Fibroblast of the aortic adventitia (primary cell): ENCODE data around the gene FNBP1L. TPM values are rescaled to one million over a fixed set of nuclear protein-coding genes. Genes with fewer than 3 reads are reported as not detected.

Experiments used
- DNase-seq: peaks from one replicate; pipeline ENCODE4 v3.0.0-alpha.2; 2010; ENCODE audit warnings: low read depth
- H3K4me3 ChIP-seq: 2 replicates; pipeline ENCODE4 v1.5.1; 2011; ENCODE audit warnings: low read depth, mild to moderate bottlenecking, control low read depth, low read length, moderate library complexity
- total RNA-seq: library from RNA; depleted of rRNA; stranded (reverse); fragments of >200 nt; gene quantifications from 2 replicates; pipeline ENCODE4 v1.2.3, GENCODE V29; 2012; ENCODE audit warnings: low replicate concordance
- TF ChIP-seq, protein P1 (sequence below): IDR thresholded peaks from 2 replicates; pipeline ENCODE4 v1.5.1; 2011; ENCODE audit warnings: mild to moderate bottlenecking, low read length, control low read depth, inconsistent platforms; ENCODE audit not compliant: insufficient read depth

Gene FNBP1L
- total RNA-seq, 1 donor: 15.0 TPM

DNA sequence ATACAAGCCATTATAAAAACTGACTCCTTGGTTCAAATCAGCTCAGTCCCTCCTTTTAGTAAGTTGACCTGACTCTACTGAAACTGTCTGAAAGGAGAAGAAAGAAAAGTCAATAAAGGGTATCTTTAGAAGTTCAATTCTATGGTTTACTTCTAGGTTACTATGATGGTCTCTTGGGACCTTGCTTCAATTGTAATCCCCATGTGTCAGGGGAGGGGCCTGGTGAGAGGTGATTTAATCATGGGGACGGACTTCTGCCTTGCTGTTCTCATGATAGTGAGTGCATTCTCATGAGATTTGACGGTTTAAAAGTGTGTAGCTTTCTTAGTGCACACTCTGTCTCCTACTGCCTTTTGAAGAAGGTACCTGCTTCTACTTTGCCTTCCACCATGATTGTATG lies 31.7 kb upstream of the FNBP1L start:
- H3K4me3 ChIP-seq: no peak overlapping the region
- no peak for DNase-seq
- TF ChIP-seq, protein P1, sequence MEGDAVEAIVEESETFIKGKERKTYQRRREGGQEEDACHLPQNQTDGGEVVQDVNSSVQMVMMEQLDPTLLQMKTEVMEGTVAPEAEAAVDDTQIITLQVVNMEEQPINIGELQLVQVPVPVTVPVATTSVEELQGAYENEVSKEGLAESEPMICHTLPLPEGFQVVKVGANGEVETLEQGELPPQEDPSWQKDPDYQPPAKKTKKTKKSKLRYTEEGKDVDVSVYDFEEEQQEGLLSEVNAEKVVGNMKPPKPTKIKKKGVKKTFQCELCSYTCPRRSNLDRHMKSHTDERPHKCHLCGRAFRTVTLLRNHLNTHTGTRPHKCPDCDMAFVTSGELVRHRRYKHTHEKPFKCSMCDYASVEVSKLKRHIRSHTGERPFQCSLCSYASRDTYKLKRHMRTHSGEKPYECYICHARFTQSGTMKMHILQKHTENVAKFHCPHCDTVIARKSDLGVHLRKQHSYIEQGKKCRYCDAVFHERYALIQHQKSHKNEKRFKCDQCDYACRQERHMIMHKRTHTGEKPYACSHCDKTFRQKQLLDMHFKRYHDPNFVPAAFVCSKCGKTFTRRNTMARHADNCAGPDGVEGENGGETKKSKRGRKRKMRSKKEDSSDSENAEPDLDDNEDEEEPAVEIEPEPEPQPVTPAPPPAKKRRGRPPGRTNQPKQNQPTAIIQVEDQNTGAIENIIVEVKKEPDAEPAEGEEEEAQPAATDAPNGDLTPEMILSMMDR: no peak

DNA sequence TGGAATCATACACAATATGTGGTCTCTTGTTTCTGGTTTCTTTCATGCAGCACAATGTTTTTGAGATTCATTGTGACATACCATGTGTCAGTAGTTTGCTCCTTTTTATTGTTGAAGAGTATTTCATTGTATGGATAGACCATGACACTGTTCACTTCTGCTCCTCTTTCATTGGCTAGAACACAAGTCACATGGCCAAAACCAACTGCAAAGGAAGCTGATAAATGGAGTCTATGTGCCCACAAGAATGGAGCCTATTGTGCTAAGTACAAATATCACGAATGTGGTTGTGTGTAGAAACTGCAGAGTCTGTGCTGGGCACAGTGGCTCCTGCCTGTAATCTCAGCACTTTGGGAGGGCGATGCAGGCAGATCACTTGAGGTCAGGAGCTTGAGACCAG lies 28.6 kb upstream of the FNBP1L start:
- DNase-seq: no peak
- TF ChIP-seq, protein P1: no peak

DNA sequence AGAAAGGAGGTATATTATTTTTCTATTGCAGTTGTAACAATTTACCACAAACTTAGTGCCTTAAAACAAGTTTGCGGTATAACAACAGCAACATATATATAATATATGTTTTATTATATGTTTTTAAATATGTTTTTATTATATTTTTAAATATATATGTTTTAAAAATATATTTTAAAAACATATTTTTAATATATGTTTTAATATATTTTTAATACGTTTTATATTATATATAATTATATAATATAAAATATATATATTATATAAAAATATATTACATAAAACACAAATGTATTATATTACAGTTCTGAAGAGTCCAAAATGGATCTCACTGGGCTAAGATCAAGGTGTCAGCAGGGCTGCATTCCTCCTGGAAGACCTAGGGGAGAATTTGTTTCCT lies 27.5 kb upstream of the FNBP1L start:
- TF ChIP-seq, protein P1: no peak

More for the DNA sequence above, 28.6 kb upstream of the FNBP1L start:
- no peak overlapping the region for H3K4me3 ChIP-seq

DNA sequence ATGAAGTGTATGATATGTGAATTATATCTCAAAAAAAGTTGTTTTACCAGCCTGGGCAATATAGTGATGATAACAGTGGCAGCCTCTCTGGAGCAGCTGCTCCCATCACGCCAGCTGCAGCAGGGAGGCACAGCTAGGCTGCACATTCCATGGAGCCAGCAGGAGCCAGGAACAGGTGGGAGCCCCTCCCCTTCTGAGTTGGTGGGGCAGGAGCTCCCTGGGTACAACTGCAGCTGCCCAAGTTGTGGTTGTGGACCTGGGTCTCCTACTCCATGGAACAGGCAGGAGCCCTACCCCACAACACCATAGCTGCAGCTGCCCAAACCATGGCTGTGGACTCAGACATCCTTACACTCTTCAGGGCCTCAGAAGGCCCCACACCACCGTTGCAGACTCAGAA lies 21.7 kb upstream of the FNBP1L start:
- TF ChIP-seq, protein P1: no peak
- no peak for DNase-seq
- no peak overlapping the region for H3K4me3 ChIP-seq

More for the DNA sequence above, 27.5 kb upstream of the FNBP1L start:
- no peak for DNase-seq
- no peak overlapping the region for H3K4me3 ChIP-seq

DNA sequence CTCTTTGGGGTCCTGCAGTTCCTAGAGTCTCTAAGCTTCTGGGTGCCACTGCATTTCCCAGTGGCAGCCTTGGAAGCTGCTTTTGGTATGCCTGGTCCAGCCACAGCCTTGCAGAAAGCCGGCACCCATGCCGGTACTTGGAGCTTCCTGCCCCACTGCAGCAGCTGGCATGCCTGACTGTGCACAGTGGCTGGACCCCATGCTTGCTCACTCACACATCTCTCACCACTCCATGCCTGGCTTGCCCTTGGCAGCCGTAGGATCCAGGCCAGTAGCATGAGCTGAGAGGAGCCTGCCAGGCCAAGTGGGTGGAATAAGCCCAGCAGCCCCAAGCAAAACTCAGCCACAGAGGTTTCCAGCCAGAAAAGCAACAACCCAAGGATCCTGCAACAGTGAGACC lies 20.3 kb upstream of the FNBP1L start:
- TF ChIP-seq, protein P1: no peak
- DNase-seq: no peak
- H3K4me3 ChIP-seq: no peak overlapping the region

DNA sequence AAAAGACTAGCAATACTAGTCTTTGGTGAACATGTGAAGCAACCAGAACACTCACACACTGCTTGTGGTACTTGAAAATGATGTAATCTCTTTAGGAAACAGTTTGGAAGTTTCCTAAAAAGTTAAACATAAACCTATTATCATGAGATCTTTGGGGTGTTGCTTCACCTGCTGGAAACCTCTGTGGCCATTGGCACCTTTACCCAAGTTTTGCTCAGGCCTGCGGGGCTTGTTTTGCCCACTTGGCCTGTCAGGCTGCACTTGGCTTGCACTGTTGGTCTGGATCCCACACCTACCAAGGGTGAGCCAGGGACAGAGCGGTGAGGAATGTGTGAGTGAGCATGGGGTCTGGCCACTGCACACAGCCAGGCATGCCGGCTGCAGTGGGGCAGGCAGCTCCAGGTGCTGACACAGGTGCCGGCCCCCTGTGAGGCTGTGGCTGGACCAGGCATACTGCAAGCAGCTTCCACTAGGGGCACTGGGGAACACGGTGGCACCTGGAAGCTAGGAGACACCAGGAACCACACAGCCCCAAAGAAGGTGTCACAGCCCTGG lies 14.4 kb upstream of the FNBP1L start:
- TF ChIP-seq, protein P1: peak; percentile 12
- no peak for DNase-seq
- no peak overlapping the region for H3K4me3 ChIP-seq

DNA sequence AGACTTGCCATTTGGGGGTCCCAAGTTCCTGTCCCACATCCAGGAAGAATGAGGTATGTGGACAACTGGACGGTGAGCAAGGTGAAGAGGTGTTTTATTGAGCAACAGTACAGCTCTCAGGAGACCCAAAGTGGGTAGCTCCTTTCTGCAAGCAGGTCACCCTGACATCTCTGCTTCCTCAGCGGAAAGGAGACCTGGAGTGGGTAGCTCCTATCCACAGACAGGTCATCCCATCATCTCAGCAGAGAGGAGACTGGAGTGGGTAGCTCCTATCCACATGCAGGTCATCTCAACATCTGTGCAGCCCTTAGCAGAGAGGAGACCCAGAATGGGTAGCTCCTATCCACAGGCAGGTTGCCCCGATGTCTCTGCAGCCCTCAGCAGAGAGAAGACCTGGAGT lies 13.8 kb upstream of the FNBP1L start:
- H3K4me3 ChIP-seq: no peak overlapping the region
- TF ChIP-seq, protein P1: no peak
- DNase-seq: no peak
